Stimulated activated naive B cell treated with anti-CD40 and anti-IgM and Interleukin-4, amounts not matched to agents 10 μg/mL and 1 μg/mL and 100 μg/mL, for 72 hours (primary cell): Measurements from ENCODE around the gene CYP2W1.
A peak's percentile ranks its signal among the peaks of the same experiment; 100 is the strongest.

ENCODE experiments used
- ATAC-seq, 2 donors: fragments of 150-1000 bp; cut with Tn5 transposase; replicated peaks; 2 replicates each; pipeline ENCODE4 v1.10.0; 2021; ENCODE audit warnings: moderate library complexity in 1 of 2
- DNase-seq: peaks from one replicate; pipeline ENCODE4 v3.0.0; 2021
- H3K27ac Mint-ChIP-seq: one replicate; pipeline ENCODE4 v1.8.0; 2022; ENCODE audit warnings: mild to moderate bottlenecking, mixed read lengths
- H3K27me3 Mint-ChIP-seq, 2 donors: one replicate each; pipeline ENCODE4 v1.8.0; 2022; ENCODE audit warnings: mixed read lengths in 2 of 2
- H3K36me3 Mint-ChIP-seq, 2 donors: one replicate each; pipeline ENCODE4 v1.8.0; 2022; ENCODE audit warnings: mixed read lengths in 2 of 2, mild to moderate bottlenecking in 1 of 2
- H3K4me1 Mint-ChIP-seq, 2 donors: one replicate each; pipeline ENCODE4 v1.8.0; 2022; ENCODE audit warnings: mixed read lengths in 2 of 2, mild to moderate bottlenecking in 1 of 2
- H3K4me3 Mint-ChIP-seq, 2 donors: one replicate each; pipeline ENCODE4 v1.8.0; 2022; ENCODE audit warnings: mild to moderate bottlenecking in 2 of 2, mixed read lengths in 2 of 2, moderate library complexity in 1 of 2
- H3K9me3 Mint-ChIP-seq, 2 donors: one replicate each; pipeline ENCODE4 v1.8.0; 2022; ENCODE audit warnings: mixed read lengths in 2 of 2, mild to moderate bottlenecking in 1 of 2

The CYP2W1 gene

GRCh38 chr7:978049-978346, 5.0 kb upstream of the CYP2W1 start:
- no peak for ATAC-seq
- Mint-ChIP-seq H3K27ac (peak overlapping the region; percentile 54), H3K4me1 (peaks cover 9 to 23% of the 10 kb centered on the region in 2 donors), H3K27me3 (no peaks in the 10 kb centered on the region), H3K4me3 (no peak overlapping the region), H3K36me3 (peaks cover 0 to 5% of the 10 kb centered on the region in 2 donors), H3K9me3 (no peaks in the 10 kb centered on the region)
- DNase-seq: no peak

GRCh38 chr7:978416-979091, 4.4 kb upstream of the CYP2W1 start:
- no peak overlapping the region for H3K4me3 Mint-ChIP-seq
- ATAC-seq: no peak
- no peak overlapping the region for H3K27ac Mint-ChIP-seq
- no peak for DNase-seq
- H3K4me1 Mint-ChIP-seq: peaks cover 8 to 18% of the 10 kb centered on the region in 2 donors
- no peaks in the 10 kb centered on the region for H3K36me3 Mint-ChIP-seq
- H3K27me3 Mint-ChIP-seq: no peaks in the 10 kb centered on the region
- no peaks in the 10 kb centered on the region for H3K9me3 Mint-ChIP-seq

GRCh38 chr7:979151-979550, 3.8 kb upstream of the CYP2W1 start:
- ATAC-seq: no peak
- Mint-ChIP-seq H3K27ac (peak overlapping the region; percentile 20), H3K27me3 (no peaks in the 10 kb centered on the region)

GRCh38 chr7:979886-980571, 3.0 kb upstream of the CYP2W1 start:
- Mint-ChIP-seq H3K27ac (no peak overlapping the region), H3K9me3 (no peaks in the 10 kb centered on the region), H3K27me3 (peaks cover 0 to 2% of the 10 kb centered on the region in 2 donors), H3K4me1 (peaks cover 5 to 10% of the 10 kb centered on the region in 2 donors), H3K4me3 (no peak overlapping the region), H3K36me3 (no peaks in the 10 kb centered on the region)
- DNase-seq: no peak
- ATAC-seq: peak in 1 of 2 donors; percentile 25

More at GRCh38 chr7:979151-979550, 3.8 kb upstream of the CYP2W1 start:
- Mint-ChIP-seq H3K4me3 (no peak overlapping the region), H3K9me3 (no peaks in the 10 kb centered on the region), H3K4me1 (peaks cover 7 to 17% of the 10 kb centered on the region in 2 donors), H3K36me3 (no peaks in the 10 kb centered on the region)
- no peak for DNase-seq

GRCh38 chr7:981793-982510, 1.0 kb upstream of the CYP2W1 start:
- Mint-ChIP-seq H3K27me3 (peaks cover 16% of the 10 kb centered on the region in 2 donors), H3K4me1 (peaks cover 9 to 10% of the 10 kb centered on the region in 2 donors), H3K4me3 (no peak overlapping the region), H3K27ac (no peak overlapping the region), H3K36me3 (no peaks in the 10 kb centered on the region), H3K9me3 (no peaks in the 10 kb centered on the region)
- ATAC-seq (no peak), DNase-seq (no peak)

- peaks cover 8% of the 10 kb centered on the region in 2 donors for H3K4me1 Mint-ChIP-seq
- H3K27me3 Mint-ChIP-seq: peaks cover 19% of the 10 kb centered on the region in 2 donors
- H3K27ac Mint-ChIP-seq: no peak overlapping the region
- no peaks in the 10 kb centered on the region for H3K36me3 Mint-ChIP-seq
- DNase-seq (no peak), ATAC-seq (no peak)
- no peak overlapping the region for H3K4me3 Mint-ChIP-seq
- H3K9me3 Mint-ChIP-seq: no peaks in the 10 kb centered on the region
Measured at GRCh38 chr7:982511-983003, 424 bp upstream of the CYP2W1 start.

- Mint-ChIP-seq H3K27me3 (peaks cover 24 to 30% of the 10 kb centered on the region in 2 donors), H3K4me1 (peaks cover 5 to 8% of the 10 kb centered on the region in 2 donors), H3K36me3 (no peaks in the 10 kb centered on the region), H3K27ac (no peak overlapping the region), H3K4me3 (no peak overlapping the region), H3K9me3 (no peaks in the 10 kb centered on the region)
- no peak for DNase-seq
- ATAC-seq: no peak
Measured at GRCh38 chr7:983616-984071, 663 bp downstream of the CYP2W1 start.

GRCh38 chr7:984361-985126, 1.6 kb downstream of the CYP2W1 start:
- ATAC-seq: no peak
- Mint-ChIP-seq H3K4me1 (peaks cover 5 to 8% of the 10 kb centered on the region in 2 donors), H3K36me3 (peaks cover under 1% of the 10 kb centered on the region in 2 donors), H3K27ac (no peak overlapping the region), H3K27me3 (peaks cover 24 to 30% of the 10 kb centered on the region in 2 donors), H3K9me3 (no peaks in the 10 kb centered on the region), H3K4me3 (no peak overlapping the region)
- no peak for DNase-seq

GRCh38 chr7:985127-985416, 2.1 kb downstream of the CYP2W1 start:
- H3K36me3 Mint-ChIP-seq: peaks cover 2 to 3% of the 10 kb centered on the region in 2 donors
- no peak overlapping the region for H3K27ac Mint-ChIP-seq
- no peak overlapping the region for H3K4me3 Mint-ChIP-seq
- DNase-seq (no peak), ATAC-seq (no peak)
- peaks cover 5 to 8% of the 10 kb centered on the region in 2 donors for H3K4me1 Mint-ChIP-seq
- peaks cover 0 to 2% of the 10 kb centered on the region in 2 donors for H3K9me3 Mint-ChIP-seq
- H3K27me3 Mint-ChIP-seq: peaks cover 24 to 30% of the 10 kb centered on the region in 2 donors

- Mint-ChIP-seq H3K27me3 (peaks cover 24 to 30% of the 10 kb centered on the region in 2 donors), H3K4me1 (peaks cover 5 to 8% of the 10 kb centered on the region in 2 donors), H3K27ac (no peak overlapping the region), H3K36me3 (peaks cover 2 to 3% of the 10 kb centered on the region in 2 donors), H3K4me3 (no peak overlapping the region), H3K9me3 (peaks cover 0 to 2% of the 10 kb centered on the region in 2 donors)
- DNase-seq: no peak
- peak; percentile 15 to 28 for ATAC-seq
Measured at GRCh38 chr7:985915-986741, 3.1 kb downstream of the CYP2W1 start.

GRCh38 chr7:986766-987751, 4.1 kb downstream of the CYP2W1 start:
- H3K27me3 Mint-ChIP-seq: peaks cover 24 to 30% of the 10 kb centered on the region in 2 donors
- H3K9me3 Mint-ChIP-seq: peaks cover 0 to 2% of the 10 kb centered on the region in 2 donors
- peak overlapping the region; percentile 37 for H3K27ac Mint-ChIP-seq
- H3K36me3 Mint-ChIP-seq: peaks cover 2 to 3% of the 10 kb centered on the region in 2 donors
- H3K4me3 Mint-ChIP-seq: no peak overlapping the region
- ATAC-seq (no peak), DNase-seq (no peak)
- H3K4me1 Mint-ChIP-seq: peaks cover 5 to 8% of the 10 kb centered on the region in 2 donors

GRCh38 chr7:987909-988308, 4.9 kb downstream of the CYP2W1 start:
- Mint-ChIP-seq H3K27ac (peak overlapping the region; percentile 17), H3K4me3 (no peak overlapping the region), H3K36me3 (peaks cover 2 to 3% of the 10 kb centered on the region in 2 donors), H3K4me1 (peaks cover 7 to 9% of the 10 kb centered on the region in 2 donors), H3K9me3 (peaks cover 0 to 2% of the 10 kb centered on the region in 2 donors), H3K27me3 (peaks cover 24 to 30% of the 10 kb centered on the region in 2 donors)
- DNase-seq: no peak
- ATAC-seq: no peak
